ENCODE data around the gene CDC14C. TPM values are rescaled to one million over a fixed set of nuclear protein-coding genes. Genes with fewer than 3 reads are reported as not detected.
"Not testable (repeated sequence)": the region's sequence is repeated elsewhere in the genome, so short reads cannot be mapped to it uniquely, and the experiment has no call there.

Gene CDC14C
- total RNA-seq, 1 experiment from 2014 or later, result not detected

DNA sequence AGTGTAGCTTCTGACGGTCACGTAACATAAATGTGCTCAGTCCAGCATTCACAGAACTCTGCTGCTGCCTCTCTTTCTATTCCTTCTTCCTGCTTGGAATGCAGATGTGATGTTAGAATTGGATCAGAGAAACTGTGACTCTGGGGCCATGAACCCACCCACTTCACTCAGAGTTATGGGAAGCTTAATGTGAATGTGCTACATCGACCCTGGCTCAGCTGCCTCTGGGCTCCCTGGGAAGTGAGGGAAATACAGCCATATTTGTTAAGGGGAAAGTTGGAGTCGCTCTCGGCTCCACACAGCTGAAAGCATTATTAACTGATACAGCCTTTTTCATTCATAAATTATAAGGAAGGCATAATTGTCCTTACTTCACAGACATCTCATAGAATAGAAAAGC, 14.5 kb upstream of the CDC14C start:
- H3K27me3 ChIP-seq (ENCODE audit: control insufficient read depth, insufficient read depth, low read length); H3K4me1 ChIP-seq (ENCODE audit: control insufficient read depth, insufficient read depth, low read length); in situ Hi-C loops (cut with HindIII; ENCODE audit: low pct_unique_long_range_greater_than_20kb, low sequenced_read_pairs); CTCF ChIA-PET; POLR2A ChIA-PET; intact Hi-C loops (cut with micrococcal nuclease; ENCODE audit: unreplicated experiment); H3K36me3 ChIP-seq (ENCODE audit: control insufficient read depth, insufficient read depth, low read length); DNase-seq (ENCODE audit: low read depth, low spot score); H3K4me3 ChIP-seq (ENCODE audit: low read depth in 2 of 2, low read length in 2 of 2); ATAC-seq; H3K27ac ChIP-seq (ENCODE audit: low read length); H3K9me3 ChIP-seq (ENCODE audit: control insufficient read depth, insufficient read depth, low read depth, low read length); BruUV-seq (replicated peaks): not testable (repeated sequence)

DNA sequence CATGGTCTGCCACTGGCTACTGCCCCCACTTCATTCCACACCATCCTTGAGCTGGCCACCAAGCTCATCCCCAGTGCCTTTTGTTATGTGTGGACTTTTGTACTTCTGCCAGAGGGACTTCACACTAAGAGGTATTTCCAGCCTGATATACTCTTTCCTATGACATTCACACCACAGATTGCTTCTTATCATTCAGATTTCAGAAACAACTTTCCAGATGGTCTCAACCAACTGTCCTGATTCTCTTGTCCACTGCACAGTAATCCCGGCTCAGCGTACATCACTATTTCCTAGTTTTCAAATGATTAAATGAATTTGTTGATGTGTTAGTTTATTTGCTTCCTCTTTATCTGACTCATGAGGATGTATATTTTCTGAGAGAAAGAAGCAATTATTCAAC, 7.1 kb downstream of the CDC14C start:
- Histone ChIP-seq H3K4me3 (ENCODE audit: low read depth in 2 of 2, low read length in 2 of 2) (no peak overlapping the region), H3K4me1 (ENCODE audit: control insufficient read depth, insufficient read depth, low read length) (no peaks in the 10 kb centered on the region), H3K27me3 (ENCODE audit: control insufficient read depth, insufficient read depth, low read length) (no peaks in the 10 kb centered on the region), H3K9me3 (ENCODE audit: control insufficient read depth, insufficient read depth, low read depth, low read length) (peaks cover 2% of the 10 kb centered on the region; the same call in 1 of the 2 replicates), H3K36me3 (ENCODE audit: control insufficient read depth, insufficient read depth, low read length) (no peaks in the 10 kb centered on the region), H3K27ac (ENCODE audit: low read length) (no peak overlapping the region)
- no peak for ATAC-seq
- intact Hi-C loops (cut with micrococcal nuclease; ENCODE audit: unreplicated experiment), result no loop called here
- ChIA-PET POLR2A (no interaction called here), CTCF (no interaction called here)
- DNase-seq (ENCODE audit: low read depth, low spot score), result no peak
- in situ Hi-C loops (cut with HindIII; ENCODE audit: low pct_unique_long_range_greater_than_20kb, low sequenced_read_pairs), result no loop called here
- no TSS peak for BruUV-seq (replicated peaks)
- TF ChIP-seq, protein P1, sequence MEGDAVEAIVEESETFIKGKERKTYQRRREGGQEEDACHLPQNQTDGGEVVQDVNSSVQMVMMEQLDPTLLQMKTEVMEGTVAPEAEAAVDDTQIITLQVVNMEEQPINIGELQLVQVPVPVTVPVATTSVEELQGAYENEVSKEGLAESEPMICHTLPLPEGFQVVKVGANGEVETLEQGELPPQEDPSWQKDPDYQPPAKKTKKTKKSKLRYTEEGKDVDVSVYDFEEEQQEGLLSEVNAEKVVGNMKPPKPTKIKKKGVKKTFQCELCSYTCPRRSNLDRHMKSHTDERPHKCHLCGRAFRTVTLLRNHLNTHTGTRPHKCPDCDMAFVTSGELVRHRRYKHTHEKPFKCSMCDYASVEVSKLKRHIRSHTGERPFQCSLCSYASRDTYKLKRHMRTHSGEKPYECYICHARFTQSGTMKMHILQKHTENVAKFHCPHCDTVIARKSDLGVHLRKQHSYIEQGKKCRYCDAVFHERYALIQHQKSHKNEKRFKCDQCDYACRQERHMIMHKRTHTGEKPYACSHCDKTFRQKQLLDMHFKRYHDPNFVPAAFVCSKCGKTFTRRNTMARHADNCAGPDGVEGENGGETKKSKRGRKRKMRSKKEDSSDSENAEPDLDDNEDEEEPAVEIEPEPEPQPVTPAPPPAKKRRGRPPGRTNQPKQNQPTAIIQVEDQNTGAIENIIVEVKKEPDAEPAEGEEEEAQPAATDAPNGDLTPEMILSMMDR (IDR thresholded peaks at IDR 0.05), result no peak
- TF ChIP-seq, protein P2, sequence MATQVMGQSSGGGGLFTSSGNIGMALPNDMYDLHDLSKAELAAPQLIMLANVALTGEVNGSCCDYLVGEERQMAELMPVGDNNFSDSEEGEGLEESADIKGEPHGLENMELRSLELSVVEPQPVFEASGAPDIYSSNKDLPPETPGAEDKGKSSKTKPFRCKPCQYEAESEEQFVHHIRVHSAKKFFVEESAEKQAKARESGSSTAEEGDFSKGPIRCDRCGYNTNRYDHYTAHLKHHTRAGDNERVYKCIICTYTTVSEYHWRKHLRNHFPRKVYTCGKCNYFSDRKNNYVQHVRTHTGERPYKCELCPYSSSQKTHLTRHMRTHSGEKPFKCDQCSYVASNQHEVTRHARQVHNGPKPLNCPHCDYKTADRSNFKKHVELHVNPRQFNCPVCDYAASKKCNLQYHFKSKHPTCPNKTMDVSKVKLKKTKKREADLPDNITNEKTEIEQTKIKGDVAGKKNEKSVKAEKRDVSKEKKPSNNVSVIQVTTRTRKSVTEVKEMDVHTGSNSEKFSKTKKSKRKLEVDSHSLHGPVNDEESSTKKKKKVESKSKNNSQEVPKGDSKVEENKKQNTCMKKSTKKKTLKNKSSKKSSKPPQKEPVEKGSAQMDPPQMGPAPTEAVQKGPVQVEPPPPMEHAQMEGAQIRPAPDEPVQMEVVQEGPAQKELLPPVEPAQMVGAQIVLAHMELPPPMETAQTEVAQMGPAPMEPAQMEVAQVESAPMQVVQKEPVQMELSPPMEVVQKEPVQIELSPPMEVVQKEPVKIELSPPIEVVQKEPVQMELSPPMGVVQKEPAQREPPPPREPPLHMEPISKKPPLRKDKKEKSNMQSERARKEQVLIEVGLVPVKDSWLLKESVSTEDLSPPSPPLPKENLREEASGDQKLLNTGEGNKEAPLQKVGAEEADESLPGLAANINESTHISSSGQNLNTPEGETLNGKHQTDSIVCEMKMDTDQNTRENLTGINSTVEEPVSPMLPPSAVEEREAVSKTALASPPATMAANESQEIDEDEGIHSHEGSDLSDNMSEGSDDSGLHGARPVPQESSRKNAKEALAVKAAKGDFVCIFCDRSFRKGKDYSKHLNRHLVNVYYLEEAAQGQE (IDR thresholded peaks at IDR 0.05; ENCODE audit: insufficient read depth in 1 of 2, low read depth in 2 of 2, low read length in 1 of 2), result no peak
- TF ChIP-seq SIN3A (IDR thresholded peaks at IDR 0.05; ENCODE audit: borderline replicate concordance, insufficient read depth, low read depth, low read length) (no peak), POLR2AphosphoS5 (IDR thresholded peaks at IDR 0.05; ENCODE audit: low read depth, low read length) (no peak), TCF7L2 (IDR thresholded peaks at IDR 0.05; ENCODE audit: low read depth, low read length) (no peak)

DNA sequence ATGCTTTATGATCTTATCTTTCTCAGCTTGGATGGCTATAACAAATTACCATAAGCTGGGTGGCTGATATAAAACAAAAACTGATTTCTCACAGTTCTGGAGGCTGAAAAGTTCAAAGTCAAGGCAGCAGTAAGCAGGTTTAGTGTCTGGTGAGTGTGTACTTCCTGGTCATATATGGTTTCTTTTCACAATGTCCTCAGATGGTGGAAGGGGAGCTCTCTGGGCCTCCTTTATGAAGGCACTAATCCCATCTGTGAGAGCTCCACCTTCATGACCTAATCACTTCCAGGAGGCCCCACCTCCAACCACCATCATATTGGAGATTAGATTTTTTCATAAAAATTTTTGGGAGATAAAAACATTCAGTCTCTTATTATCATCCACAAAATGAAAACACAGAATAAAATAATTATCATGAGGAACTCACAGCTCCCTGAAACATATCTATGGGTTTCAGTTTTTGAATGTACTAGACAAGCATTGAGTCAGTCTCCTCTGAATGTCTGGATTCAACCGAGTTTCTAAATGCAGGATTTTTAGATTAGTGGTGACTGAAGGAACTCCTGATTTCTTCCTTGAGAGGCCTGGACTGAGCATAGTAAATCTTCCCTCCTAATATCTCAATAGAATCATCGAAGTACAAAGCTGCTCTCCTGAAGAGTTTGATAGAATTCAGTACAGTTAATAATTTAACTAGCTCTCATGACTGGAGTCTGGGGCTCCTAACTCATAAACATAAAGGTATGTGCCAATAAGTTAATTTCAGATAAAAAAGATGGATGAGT, 8.0 kb downstream of the CDC14C start:
- TF ChIP-seq SIN3A (IDR thresholded peaks at IDR 0.05; ENCODE audit: borderline replicate concordance, insufficient read depth, low read depth, low read length) (no peak), POLR2AphosphoS5 (IDR thresholded peaks at IDR 0.05; ENCODE audit: low read depth, low read length) (no peak), TCF7L2 (IDR thresholded peaks at IDR 0.05; ENCODE audit: low read depth, low read length) (no peak)
- TF ChIP-seq, protein P2 (IDR thresholded peaks at IDR 0.05; ENCODE audit: insufficient read depth in 1 of 2, low read depth in 2 of 2, low read length in 1 of 2), result no peak
- TF ChIP-seq, protein P1 (IDR thresholded peaks at IDR 0.05), result no peak

More for the DNA sequence above, 8.0 kb downstream of the CDC14C start:
- intact Hi-C loops (cut with micrococcal nuclease; ENCODE audit: unreplicated experiment) (no loop called here), in situ Hi-C loops (cut with HindIII; ENCODE audit: low pct_unique_long_range_greater_than_20kb, low sequenced_read_pairs) (no loop called here)
- Histone ChIP-seq H3K4me1 (ENCODE audit: control insufficient read depth, insufficient read depth, low read length) (no peaks in the 10 kb centered on the region), H3K27ac (ENCODE audit: low read length) (no peak overlapping the region), H3K4me3 (ENCODE audit: low read depth in 2 of 2, low read length in 2 of 2) (no peak overlapping the region), H3K36me3 (ENCODE audit: control insufficient read depth, insufficient read depth, low read length) (no peaks in the 10 kb centered on the region), H3K27me3 (ENCODE audit: control insufficient read depth, insufficient read depth, low read length) (no peaks in the 10 kb centered on the region), H3K9me3 (ENCODE audit: control insufficient read depth, insufficient read depth, low read depth, low read length) (peaks cover 2% of the 10 kb centered on the region; the same call in 1 of the 2 replicates)
- ChIA-PET POLR2A (no interaction called here), CTCF (no interaction called here)
- no peak for DNase-seq (ENCODE audit: low read depth, low spot score)
- BruUV-seq (replicated peaks), result no TSS peak
- ATAC-seq, result no peak
